Common myeloid progenitor, CD34-positive (primary cell): ENCODE measurements around the gene DHX9.

Experiments used
- CTCF ChIA-PET: fragments of 350-600 bp; sonication (Branson Sonifier 250); formaldehyde crosslinking; loops from one replicate; lab custom pipeline; 2021; ENCODE audit warnings: antibody characterized with exemption; lab: Charles Lee
- POLR2A ChIA-PET: fragments of 350-600 bp; sonication (Branson Sonifier 250); formaldehyde crosslinking; loops from one replicate; lab custom pipeline; 2021; ENCODE audit warnings: antibody characterized with exemption; lab: Charles Lee
- DNase-seq, 3 donors: peaks; one replicate each; pipeline versions ENCODE4 v3.0.0 to v3.0.0-alpha.2; 2013
- H3K27ac ChIP-seq, 2 experiments: 1 replicate in 1 of 2; 2 replicates in 1 of 2; pipeline ENCODE4 v1.7.0; 2013; ENCODE audit warnings: inconsistent platforms in 2 of 2, low read length in 2 of 2, mild to moderate bottlenecking in 2 of 2, low read depth in 1 of 2, moderate library complexity in 1 of 2; ENCODE audit not compliant: severe bottlenecking in 2 of 2, insufficient read depth in 1 of 2, poor library complexity in 1 of 2
- H3K27me3 ChIP-seq, 5 experiments: replicated peaks in 2 of 5; 1 replicate in 3 of 5; 2 replicates in 2 of 5; pipeline versions ENCODE4 v1.6.1 to v1.7.0; 2013; ENCODE audit warnings: low read length in 4 of 5, mild to moderate bottlenecking in 2 of 5, moderate library complexity in 2 of 5, inconsistent platforms in 1 of 5; ENCODE audit not compliant: insufficient read depth in 5 of 5, control insufficient read depth in 4 of 5
- H3K36me3 ChIP-seq, 4 experiments: 1 replicate in 2 of 4; 2 replicates in 2 of 4; pipeline versions ENCODE4 v1.6.1 to v1.7.0; 2013; ENCODE audit warnings: low read length in 3 of 4, control low read depth in 1 of 4, mild to moderate bottlenecking in 1 of 4; ENCODE audit not compliant: control insufficient read depth in 4 of 4, insufficient read depth in 4 of 4
- H3K4me1 ChIP-seq, 4 experiments: 1 replicate in 3 of 4; 2 replicates in 1 of 4; pipeline versions ENCODE4 v1.6.1 to v1.7.1; 2013; ENCODE audit warnings: low read length in 3 of 4, mild to moderate bottlenecking in 3 of 4, control low read depth in 1 of 4, inconsistent platforms in 1 of 4, moderate library complexity in 1 of 4; ENCODE audit not compliant: control insufficient read depth in 4 of 4, insufficient read depth in 4 of 4; ENCODE audit errors: control extremely low read depth in 1 of 4
- H3K4me3 ChIP-seq, 7 experiments: 1 replicate in 4 of 7; 2 replicates in 3 of 7; pipeline versions ENCODE4 v1.5.1 to v1.7.0; 2013; ENCODE audit warnings: mild to moderate bottlenecking in 7 of 7, low read length in 6 of 7, moderate library complexity in 6 of 7, inconsistent platforms in 2 of 7, low read depth in 2 of 7, control low read depth in 1 of 7; ENCODE audit not compliant: insufficient read depth in 4 of 7, control insufficient read depth in 1 of 7; ENCODE audit errors: extremely low read depth in 1 of 7
- H3K9me3 ChIP-seq, 5 experiments: 1 replicate in 4 of 5; 2 replicates in 1 of 5; pipeline versions ENCODE4 v1.6.1 to v1.7.1; 2013; ENCODE audit warnings: low read length in 4 of 5, mild to moderate bottlenecking in 2 of 5, inconsistent platforms in 1 of 5, low read depth in 1 of 5, moderate library complexity in 1 of 5; ENCODE audit not compliant: control insufficient read depth in 4 of 5, insufficient read depth in 2 of 5; ENCODE audit errors: control extremely low read depth in 1 of 5
- WGBS: methylation state at CpG from one replicate; pipeline ENCODE4 v1.1.5; 2013; ENCODE audit not compliant: insufficient coverage; 5-methylcytosine and 5-hydroxymethylcytosine counted together

Gene DHX9

DNA sequence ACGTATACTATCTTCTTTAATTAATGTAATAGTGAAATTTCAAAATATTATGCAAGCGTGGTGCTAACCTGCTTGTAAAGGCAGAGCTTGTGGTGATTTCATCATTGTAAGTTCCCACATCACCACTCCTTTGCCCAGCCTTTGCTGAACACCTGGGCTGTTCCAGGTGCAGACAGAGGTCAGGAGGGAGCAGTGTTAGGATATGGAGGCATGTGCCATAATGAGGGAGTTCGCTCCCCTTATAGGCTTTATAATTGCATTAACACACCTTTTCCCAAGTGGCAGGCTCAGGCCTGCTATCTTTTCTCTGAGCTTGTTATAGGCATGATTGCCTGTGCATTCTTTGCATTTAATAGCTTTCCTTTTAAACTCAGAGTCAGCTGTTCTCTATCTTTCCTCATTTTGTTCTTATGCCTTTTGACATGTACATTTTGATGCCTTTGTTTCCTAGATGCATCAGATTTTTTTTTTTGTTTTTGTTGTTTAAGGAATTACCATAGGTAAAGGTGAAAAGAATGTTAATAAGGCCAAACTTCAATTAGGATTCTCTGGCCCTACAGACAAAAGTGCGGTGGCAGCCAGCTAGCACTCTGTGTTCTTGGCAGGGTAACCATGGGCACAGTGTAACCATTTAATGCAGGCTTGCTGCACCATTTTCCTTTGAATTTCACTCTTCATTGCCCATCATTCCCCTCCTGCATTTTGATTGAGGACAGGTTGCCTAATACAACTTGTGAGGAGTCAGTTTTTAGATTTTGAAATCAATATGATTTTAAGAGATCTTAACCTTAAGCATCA is 36.9 kb upstream of the DHX9 start:
- no peaks in the 10 kb centered on the region for H3K9me3 ChIP-seq
- no CpG with 5 or more reads among the region's 4 CpGs for WGBS
- CTCF ChIA-PET, result interaction anchor here (1.5 kb wide), 1 partner anchor 17 kb away, joined by 4 read pairs; no protein-coding TSS in a partner anchor
- H3K4me3 ChIP-seq, result no peak overlapping the region
- POLR2A ChIA-PET, result interaction anchor here (0.7 kb wide), 1 partner anchor 516 kb away, joined by 4 read pairs; no protein-coding TSS in a partner anchor
- no peaks in the 10 kb centered on the region for H3K36me3 ChIP-seq
- no peaks in the 10 kb centered on the region for H3K4me1 ChIP-seq
- no peak overlapping the region for H3K27ac ChIP-seq
- H3K27me3 ChIP-seq, result no peaks in the 10 kb centered on the region
- no peak for DNase-seq

DNA sequence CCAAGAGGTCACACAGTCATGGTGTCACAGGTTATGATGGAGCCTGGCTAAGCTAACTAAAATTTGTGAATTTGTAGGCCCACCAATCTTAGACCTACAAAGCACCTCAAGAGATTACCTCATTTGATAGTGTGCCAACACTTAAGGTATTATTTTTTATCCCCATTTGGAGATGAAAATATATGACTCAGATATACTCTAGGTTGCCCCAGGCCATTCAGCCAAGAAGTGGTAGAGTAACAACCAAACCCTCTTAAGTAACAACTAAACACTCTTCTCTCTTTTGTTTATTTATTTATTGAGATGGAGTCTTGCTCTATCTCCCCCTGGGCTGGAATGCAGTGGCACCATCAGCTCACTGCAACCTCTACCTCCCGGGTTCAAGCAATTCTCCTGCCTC is 35.3 kb upstream of the DHX9 start:
- CTCF ChIA-PET, result interaction anchor here (1.0 kb wide), 1 partner anchor 202 kb away, joined by 3 read pairs; no protein-coding TSS in a partner anchor
- no peak for DNase-seq
- 100% methylated on average over 1 of the region's 1 CpG for WGBS

GRCh38 chr1:182806015-182806678 is 33.0 kb upstream of the DHX9 start:
- Histone ChIP-seq H3K9me3 (no peaks in the 10 kb centered on the region), H3K27me3 (no peaks in the 10 kb centered on the region), H3K4me3 (no peak overlapping the region), H3K27ac (no peak overlapping the region), H3K36me3 (no peaks in the 10 kb centered on the region), H3K4me1 (peaks cover 0 to 3% (median 0%) of the 10 kb centered on the region in 4 experiments)
- POLR2A ChIA-PET, result no interaction called here
- CTCF ChIA-PET, result interaction anchor here (1.0 kb wide), 1 partner anchor 24 kb away, joined by 3 read pairs; no protein-coding TSS in a partner anchor
- 97% methylated on average over 8 of the region's 11 CpGs for WGBS
- no peak for DNase-seq

More for the DNA sequence above, 35.3 kb upstream of the DHX9 start:
- Histone ChIP-seq H3K27ac (no peak overlapping the region), H3K4me3 (no peak overlapping the region), H3K9me3 (no peaks in the 10 kb centered on the region), H3K36me3 (no peaks in the 10 kb centered on the region), H3K27me3 (no peaks in the 10 kb centered on the region), H3K4me1 (no peaks in the 10 kb centered on the region)
- POLR2A ChIA-PET, result no interaction called here

DNA sequence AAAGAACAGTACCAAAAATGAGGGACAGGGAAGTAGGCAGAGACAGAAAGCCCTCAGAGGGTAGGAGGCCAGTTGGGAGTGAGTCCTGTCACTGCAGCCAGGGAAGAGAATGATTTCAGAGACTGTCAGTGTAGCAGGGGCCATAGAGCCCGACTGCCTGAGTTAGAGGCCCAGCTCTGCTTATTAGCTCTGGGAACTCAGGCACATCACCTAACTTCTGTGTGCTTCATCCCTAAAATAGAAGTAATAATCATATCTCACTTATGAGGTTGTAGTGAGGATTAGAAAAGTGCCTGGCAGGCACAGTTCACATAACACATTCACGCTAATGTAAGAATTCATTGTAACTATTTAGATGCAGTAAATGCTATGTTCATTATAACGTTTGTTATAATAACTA is 31.2 kb upstream of the DHX9 start:
- Histone ChIP-seq H3K27me3 (no peaks in the 10 kb centered on the region), H3K4me1 (peaks cover 0 to 3% (median 0%) of the 10 kb centered on the region in 4 experiments), H3K4me3 (no peak overlapping the region), H3K27ac (no peak overlapping the region), H3K36me3 (no peaks in the 10 kb centered on the region), H3K9me3 (no peaks in the 10 kb centered on the region)
- WGBS, result no CpG with 5 or more reads among the region's 3 CpGs
- CTCF ChIA-PET, result interaction anchor here (0.7 kb wide), 1 partner anchor 9 kb away, joined by 3 read pairs; no protein-coding TSS in a partner anchor
- POLR2A ChIA-PET, result no interaction called here
- no peak for DNase-seq

GRCh38 chr1:182809414-182809957 is 29.7 kb upstream of the DHX9 start:
- WGBS, result 80% methylated on average over 1 of the region's 3 CpGs
- ChIA-PET POLR2A (no interaction called here), CTCF (no interaction called here)
- no peaks in the 10 kb centered on the region for H3K9me3 ChIP-seq
- H3K4me3 ChIP-seq, result no peak overlapping the region
- H3K27ac ChIP-seq, result no peak overlapping the region
- no peaks in the 10 kb centered on the region for H3K36me3 ChIP-seq
- peaks cover 0 to 3% (median 0%) of the 10 kb centered on the region in 4 experiments for H3K4me1 ChIP-seq
- no peak for DNase-seq
- H3K27me3 ChIP-seq, result no peaks in the 10 kb centered on the region

GRCh38 chr1:182811975-182812722 is 27.0 kb upstream of the DHX9 start:
- POLR2A ChIA-PET, result no interaction called here
- Histone ChIP-seq H3K27ac (no peak overlapping the region), H3K27me3 (no peaks in the 10 kb centered on the region), H3K4me3 (no peak overlapping the region), H3K9me3 (no peaks in the 10 kb centered on the region), H3K36me3 (no peaks in the 10 kb centered on the region), H3K4me1 (peaks cover 0 to 3% (median 0%) of the 10 kb centered on the region in 4 experiments)
- CTCF ChIA-PET, result interaction anchor here (0.8 kb wide), 1 partner anchor 38 kb away, joined by 3 read pairs; no protein-coding TSS in a partner anchor
- no peak for DNase-seq
- 94% methylated on average over 3 of the region's 4 CpGs for WGBS
